Ramos (cell line): ENCODE data around the gene SELENBP1.
"Not testable (repeated sequence)": the region's sequence is repeated elsewhere in the genome, so short reads cannot be mapped to it uniquely, and the experiment has no call there.

ENCODE experiments used
- in situ Hi-C: fragments of 300-500 bp; cut with MboI; formaldehyde crosslinking; loops from one replicate; pipeline ENCODE4 v1.14.3; 2022; ENCODE audit warnings: low sequenced_read_pairs; ENCODE audit not compliant: unreplicated experiment

The SELENBP1 gene

GRCh38 chr1:151386002-151386401 lies 13.5 kb upstream of the SELENBP1 start:
- in situ Hi-C loops = no loop called here

GRCh38 chr1:151384584-151384983 lies 12.1 kb upstream of the SELENBP1 start:
- in situ Hi-C loops = no loop called here

GRCh38 chr1:151377150-151377884 lies 4.8 kb upstream of the SELENBP1 start:
- in situ Hi-C loops = no loop called here

- in situ Hi-C loops = no loop called here
These were observed 691 bp upstream of the SELENBP1 start for GRCh38 chr1:151373196-151373595.

GRCh38 chr1:151371370-151372057 lies 991 bp downstream of the SELENBP1 start:
- in situ Hi-C loops = no loop called here

- in situ Hi-C loops = no loop called here
These were observed 2.1 kb downstream of the SELENBP1 start for GRCh38 chr1:151370211-151370911.

- in situ Hi-C loops = no loop called here
These were observed 2.9 kb downstream of the SELENBP1 start for GRCh38 chr1:151369621-151370048.

- in situ Hi-C loops = no loop called here
These were observed 3.2 kb downstream of the SELENBP1 start for GRCh38 chr1:151369302-151369610.

- in situ Hi-C loops = no loop called here
These were observed 3.9 kb downstream of the SELENBP1 start for GRCh38 chr1:151368393-151369301.

- in situ Hi-C loops = no loop called here
These were observed 4.7 kb downstream of the SELENBP1 start for GRCh38 chr1:151367658-151368392.

GRCh38 chr1:151364996-151365395 lies 7.5 kb downstream of the SELENBP1 start:
- in situ Hi-C loops = no loop called here

- in situ Hi-C loops = no loop called here
These were observed 10.0 kb downstream of the SELENBP1 start for GRCh38 chr1:151362308-151363155.

GRCh38 chr1:151361883-151362282 lies 10.6 kb downstream of the SELENBP1 start:
- in situ Hi-C loops = no loop called here

GRCh38 chr1:151356696-151357095 lies 15.8 kb downstream of the SELENBP1 start:
- in situ Hi-C loops = no loop called here

GRCh38 chr1:151352021-151352718 lies 20.3 kb downstream of the SELENBP1 start:
- in situ Hi-C loops = no loop called here

- in situ Hi-C loops = not testable (repeated sequence)
These were observed 22.2 kb downstream of the SELENBP1 start for GRCh38 chr1:151350323-151350722.

GRCh38 chr1:151347523-151348246 lies 24.8 kb downstream of the SELENBP1 start:
- in situ Hi-C loops = no loop called here
